WI38 (cell line): ENCODE measurements around the gene ZC3H6.

ENCODE experiments used
- H3K4me3 ChIP-seq: 2 replicates; pipeline ENCODE4 v1.5.1; 2011; ENCODE audit warnings: low read depth, mild to moderate bottlenecking, control low read depth, low read length
- TF ChIP-seq, protein P1 (sequence below): IDR thresholded peaks from 2 replicates; pipeline ENCODE4 v1.5.1; 2012; ENCODE audit warnings: low read depth, mild to moderate bottlenecking, control low read depth, low read length

The ZC3H6 gene

DNA sequence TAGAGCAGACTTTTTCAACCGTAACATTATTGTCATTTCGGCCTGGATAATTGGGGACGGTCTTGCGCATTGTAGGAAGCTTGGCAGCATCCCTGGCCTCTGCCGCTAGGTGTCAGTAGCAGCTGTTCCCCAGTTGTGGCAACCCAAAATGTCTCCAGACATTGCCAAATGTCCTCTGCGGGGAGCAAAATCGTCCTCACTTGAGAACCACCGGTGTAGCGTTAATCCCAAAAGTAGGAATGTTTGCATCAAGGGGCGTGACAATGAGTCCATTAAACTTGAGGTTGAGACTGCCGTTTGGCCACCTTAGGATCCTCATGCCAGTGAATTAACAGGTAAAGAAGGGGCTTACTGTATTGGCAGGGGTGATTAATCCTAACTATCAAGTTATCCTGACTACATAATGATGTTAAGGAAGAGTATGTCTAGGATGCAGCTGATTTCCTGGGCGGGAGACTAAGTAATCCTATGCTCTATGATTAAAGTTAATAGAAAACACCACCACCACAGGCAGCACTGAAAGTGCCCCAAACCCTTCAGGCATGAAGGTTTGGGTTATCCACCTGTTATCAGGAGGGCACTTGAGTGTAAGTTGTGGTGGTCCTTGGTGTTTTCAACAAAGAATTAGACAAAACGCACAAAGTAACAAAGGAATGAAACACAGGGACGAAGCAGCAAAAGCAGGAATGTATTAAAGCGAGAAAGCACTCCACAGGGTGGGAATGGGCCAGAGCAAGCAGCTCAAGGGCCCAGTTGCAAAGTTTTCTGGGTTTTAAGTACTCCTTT lies 15.7 kb upstream of the ZC3H6 start:
- TF ChIP-seq, protein P1, sequence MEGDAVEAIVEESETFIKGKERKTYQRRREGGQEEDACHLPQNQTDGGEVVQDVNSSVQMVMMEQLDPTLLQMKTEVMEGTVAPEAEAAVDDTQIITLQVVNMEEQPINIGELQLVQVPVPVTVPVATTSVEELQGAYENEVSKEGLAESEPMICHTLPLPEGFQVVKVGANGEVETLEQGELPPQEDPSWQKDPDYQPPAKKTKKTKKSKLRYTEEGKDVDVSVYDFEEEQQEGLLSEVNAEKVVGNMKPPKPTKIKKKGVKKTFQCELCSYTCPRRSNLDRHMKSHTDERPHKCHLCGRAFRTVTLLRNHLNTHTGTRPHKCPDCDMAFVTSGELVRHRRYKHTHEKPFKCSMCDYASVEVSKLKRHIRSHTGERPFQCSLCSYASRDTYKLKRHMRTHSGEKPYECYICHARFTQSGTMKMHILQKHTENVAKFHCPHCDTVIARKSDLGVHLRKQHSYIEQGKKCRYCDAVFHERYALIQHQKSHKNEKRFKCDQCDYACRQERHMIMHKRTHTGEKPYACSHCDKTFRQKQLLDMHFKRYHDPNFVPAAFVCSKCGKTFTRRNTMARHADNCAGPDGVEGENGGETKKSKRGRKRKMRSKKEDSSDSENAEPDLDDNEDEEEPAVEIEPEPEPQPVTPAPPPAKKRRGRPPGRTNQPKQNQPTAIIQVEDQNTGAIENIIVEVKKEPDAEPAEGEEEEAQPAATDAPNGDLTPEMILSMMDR: peak; percentile 98
- no peak overlapping the region for H3K4me3 ChIP-seq

DNA sequence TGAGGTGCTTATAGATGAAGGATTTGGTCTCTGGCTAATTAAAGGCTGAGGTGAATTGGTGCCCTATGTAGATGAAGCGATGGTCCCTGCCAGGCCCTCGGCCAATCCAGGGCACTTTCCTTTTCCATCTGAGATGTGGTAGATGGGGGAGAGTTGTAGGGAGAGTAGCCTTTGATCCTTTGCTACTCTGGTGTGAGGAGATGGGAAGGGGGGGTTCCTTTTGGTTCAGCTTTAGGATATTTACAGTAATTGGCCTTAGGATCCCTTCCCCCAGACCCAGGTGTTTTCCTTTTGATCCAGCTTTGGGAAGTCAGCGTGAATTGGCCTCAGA lies 15.1 kb upstream of the ZC3H6 start:
- no peak overlapping the region for H3K4me3 ChIP-seq
- TF ChIP-seq, protein P1: no peak

DNA sequence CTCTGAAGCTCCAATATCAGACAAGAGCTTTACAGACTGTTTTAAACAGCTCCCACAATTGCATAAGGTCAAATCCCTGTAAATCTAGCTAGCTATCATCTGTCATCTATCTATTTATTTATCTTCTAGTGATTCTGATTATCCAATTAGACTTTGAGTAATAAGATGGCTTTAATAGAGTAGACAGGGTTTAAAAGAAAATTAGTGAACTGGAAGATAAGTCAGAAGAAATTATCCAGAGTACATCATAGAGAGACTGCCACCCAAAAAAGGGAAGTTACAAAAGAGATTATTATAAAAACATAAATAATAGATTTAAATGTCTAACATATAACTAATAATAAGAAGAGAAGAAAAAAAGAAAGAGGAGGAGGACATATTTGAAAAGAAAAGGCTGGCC lies 12.5 kb upstream of the ZC3H6 start:
- TF ChIP-seq, protein P1: no peak
- H3K4me3 ChIP-seq: no peak overlapping the region

DNA sequence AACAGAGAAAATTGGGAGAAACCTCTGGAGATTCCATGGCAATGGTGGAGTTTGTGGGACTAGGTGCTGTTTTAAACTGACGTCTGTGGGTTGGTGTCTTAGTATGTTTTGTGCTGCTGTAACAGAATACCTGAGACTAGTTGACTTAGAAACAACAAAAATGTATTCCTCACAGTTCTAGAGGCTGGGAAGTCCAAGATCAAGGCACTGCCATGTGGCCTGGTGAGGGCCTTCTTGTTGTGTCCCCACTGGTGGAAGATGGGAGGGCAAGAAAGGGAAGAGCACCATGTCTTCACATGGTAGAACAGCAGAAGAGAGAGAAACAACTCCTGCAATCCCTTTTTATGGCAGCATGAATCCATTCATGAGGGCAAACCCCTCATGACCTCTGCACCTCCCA lies 6.8 kb upstream of the ZC3H6 start:
- H3K4me3 ChIP-seq: no peak overlapping the region
- TF ChIP-seq, protein P1: no peak

DNA sequence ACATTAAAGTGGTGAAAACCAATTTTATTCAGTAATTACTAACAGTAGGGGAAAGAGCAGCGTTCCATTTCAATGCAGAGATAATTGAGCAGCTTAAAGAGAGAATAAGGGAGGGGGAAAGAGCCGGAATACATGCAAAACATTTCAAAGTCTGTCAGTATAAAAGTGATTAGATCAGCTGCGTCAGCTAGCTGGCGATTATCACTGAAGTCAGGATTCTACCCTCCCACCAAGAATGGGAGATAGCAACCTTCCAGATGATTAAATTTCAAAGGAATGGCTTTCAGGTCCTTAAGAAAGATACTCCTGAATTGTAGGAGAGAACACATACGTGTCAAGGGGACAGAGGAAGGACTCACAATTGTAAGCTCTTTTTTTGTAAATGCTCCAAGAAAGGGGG lies 2.7 kb upstream of the ZC3H6 start:
- TF ChIP-seq, protein P1: no peak
- no peak overlapping the region for H3K4me3 ChIP-seq

DNA sequence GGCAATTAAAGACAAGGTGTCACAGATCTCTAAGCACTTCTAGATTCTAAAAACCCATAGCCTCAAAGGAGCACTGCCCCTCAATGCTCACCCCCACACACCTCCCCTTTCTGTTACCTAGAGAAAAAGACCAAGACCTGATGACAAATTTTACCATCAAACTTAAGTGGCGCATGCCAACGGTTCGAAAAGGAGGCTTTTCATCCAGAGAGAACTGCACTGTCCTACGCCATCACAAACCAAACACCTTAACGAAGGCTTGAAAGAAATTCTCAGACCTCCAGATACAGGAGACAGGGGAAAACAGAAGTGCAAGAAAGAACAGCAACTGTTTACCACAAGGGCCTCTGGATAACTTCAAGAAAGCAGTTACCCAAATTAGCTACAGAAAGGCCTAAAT lies 2.0 kb upstream of the ZC3H6 start:
- no peak overlapping the region for H3K4me3 ChIP-seq
- TF ChIP-seq, protein P1: no peak

DNA sequence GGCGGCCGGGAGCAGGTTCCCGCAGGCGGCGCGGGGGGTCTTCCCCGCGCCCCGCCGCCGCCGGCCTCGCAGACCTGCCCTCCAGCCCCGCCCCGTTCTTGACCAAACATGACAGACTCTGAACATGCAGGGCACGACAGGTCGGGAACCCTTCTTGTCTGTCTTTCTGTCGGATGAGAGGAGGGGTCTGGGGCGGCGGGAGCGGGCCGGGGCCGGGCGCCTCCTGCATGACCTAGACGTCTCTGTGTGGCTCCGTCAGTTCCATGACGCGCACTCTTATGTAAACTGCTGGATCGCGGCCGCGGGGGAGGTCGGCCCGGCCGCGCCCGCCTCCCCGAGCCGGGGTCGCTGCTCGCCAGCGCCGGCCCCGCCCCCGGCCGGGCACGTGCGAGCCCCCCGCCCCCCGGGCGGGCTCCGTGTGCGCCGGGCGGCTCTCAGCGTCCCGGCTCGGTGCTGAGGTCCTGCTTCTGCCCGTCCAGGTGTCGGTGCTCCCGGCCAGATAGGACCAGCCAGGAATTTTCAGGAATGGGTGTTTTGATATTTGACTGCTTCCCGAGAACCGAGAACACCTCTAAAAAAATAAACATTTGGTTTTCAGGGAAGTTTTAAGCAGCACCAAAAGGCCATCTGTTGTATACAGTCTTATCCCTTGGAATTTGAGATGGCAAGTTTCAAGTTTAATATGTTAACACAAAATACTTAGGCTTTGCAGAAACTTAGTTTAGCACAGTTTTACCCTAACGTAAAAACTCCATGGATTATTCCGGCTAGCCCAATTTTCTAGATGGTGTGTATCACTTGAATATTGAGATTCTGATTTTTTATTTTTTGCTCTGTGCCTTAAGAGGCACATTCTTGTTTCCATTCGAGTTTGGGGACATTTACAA lies 733 bp downstream of the ZC3H6 start:
- TF ChIP-seq, protein P1: no peak

More for the DNA sequence above, 733 bp downstream of the ZC3H6 start:
- peak overlapping the region; percentile 93 for H3K4me3 ChIP-seq
